ENCODE data around the gene ZNF346.

The ZNF346 gene

GRCh38 chr5:177070536-177071191 lies 48.2 kb downstream of the ZNF346 start:
- DNase-seq: no peak

- peak; percentile 56 for DNase-seq
Measured at GRCh38 chr5:177071666-177072385, 49.3 kb downstream of the ZNF346 start.

GRCh38 chr5:177077335-177077734 lies 54.8 kb downstream of the ZNF346 start:
- DNase-seq: no peak

- DNase-seq: no peak
Measured at GRCh38 chr5:177079606-177080005, 57.1 kb downstream of the ZNF346 start.

GRCh38 chr5:177080265-177080664 lies 57.8 kb downstream of the ZNF346 start:
- no peak for DNase-seq

- DNase-seq: no peak
Measured at GRCh38 chr5:177081859-177082258, 59.4 kb downstream of the ZNF346 start.

- DNase-seq: no peak
Measured at GRCh38 chr5:177083357-177083756, 60.9 kb downstream of the ZNF346 start.

- DNase-seq: no peak
Measured at GRCh38 chr5:177084175-177084574, 61.7 kb downstream of the ZNF346 start.

GRCh38 chr5:177085985-177086653 lies 63.6 kb downstream of the ZNF346 start:
- no peak for DNase-seq

- peak; percentile 11 for DNase-seq
Measured at GRCh38 chr5:177086654-177087397, 64.3 kb downstream of the ZNF346 start, which contains the start of gene FGFR4. TSS of gene FGFR4 (plus strand) at chr5:177086915. CDS start at chr5:177089603, 2,688 bp downstream.

- DNase-seq: no peak
Measured at GRCh38 chr5:177087398-177088005, 65.0 kb downstream of the ZNF346 start.

GRCh38 chr5:177089127-177089526 lies 66.6 kb downstream of the ZNF346 start:
- DNase-seq: no peak

GRCh38 chr5:177089825-177090641 lies 67.5 kb downstream of the ZNF346 start:
- no peak for DNase-seq

- no peak for DNase-seq
Measured at GRCh38 chr5:177090813-177091212, 68.3 kb downstream of the ZNF346 start.

- DNase-seq: no peak
Measured at GRCh38 chr5:177091232-177091631, 68.7 kb downstream of the ZNF346 start.

GRCh38 chr5:177092178-177093081 lies 69.9 kb downstream of the ZNF346 start:
- DNase-seq: no peak

GRCh38 chr5:177093082-177093712 lies 70.7 kb downstream of the ZNF346 start:
- no peak for DNase-seq

GRCh38 chr5:177093803-177094202 lies 71.3 kb downstream of the ZNF346 start:
- no peak for DNase-seq

GRCh38 chr5:177094224-177095087 lies 72.0 kb downstream of the ZNF346 start:
- DNase-seq: no peak
